Measurements from ENCODE around the gene FGL2. TPM values are rescaled to one million over a fixed set of nuclear protein-coding genes. Genes with fewer than 3 reads are reported as not detected.
"Not testable (repeated sequence)": the region's sequence is repeated elsewhere in the genome, so short reads cannot be mapped to it uniquely, and the experiment has no call there.

FGL2 gene
- polyA plus RNA-seq, 3 donors, result 2.6 to 14.6 (median 14.4) TPM

DNA sequence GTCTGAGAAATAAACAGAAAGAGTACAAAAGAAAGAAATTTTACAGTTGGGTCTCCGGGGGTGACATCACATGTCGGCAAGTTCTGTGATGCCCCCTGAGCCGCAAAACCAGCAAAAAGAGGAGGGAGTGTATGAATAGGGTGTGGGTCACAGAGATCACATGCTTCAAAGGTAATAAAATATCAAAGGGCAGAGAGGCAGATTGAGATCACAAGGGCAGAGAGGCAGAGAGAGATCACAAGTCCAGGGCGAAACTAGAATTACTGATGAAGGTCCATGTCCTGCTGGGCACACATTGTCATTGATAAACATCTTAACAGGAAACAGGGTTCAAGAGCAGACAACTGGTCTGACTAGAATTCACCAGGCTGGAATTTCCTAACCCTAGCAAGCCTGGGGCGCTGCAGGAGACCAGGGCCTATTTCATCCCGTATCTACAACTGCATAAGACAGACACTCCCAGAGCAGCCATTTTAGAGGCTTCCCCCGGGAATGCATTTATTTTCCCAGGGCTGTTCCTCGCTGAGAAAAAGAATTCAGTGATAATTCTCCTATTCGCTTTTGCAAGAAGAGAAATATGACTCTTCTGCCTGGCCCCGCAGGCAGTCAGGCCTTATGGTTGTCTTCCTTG lies 20.2 kb upstream of the FGL2 start:
- 87 to 96% (median 94%) methylated on average over 10 of the region's 10 CpGs for WGBS, 3 donors

DNA sequence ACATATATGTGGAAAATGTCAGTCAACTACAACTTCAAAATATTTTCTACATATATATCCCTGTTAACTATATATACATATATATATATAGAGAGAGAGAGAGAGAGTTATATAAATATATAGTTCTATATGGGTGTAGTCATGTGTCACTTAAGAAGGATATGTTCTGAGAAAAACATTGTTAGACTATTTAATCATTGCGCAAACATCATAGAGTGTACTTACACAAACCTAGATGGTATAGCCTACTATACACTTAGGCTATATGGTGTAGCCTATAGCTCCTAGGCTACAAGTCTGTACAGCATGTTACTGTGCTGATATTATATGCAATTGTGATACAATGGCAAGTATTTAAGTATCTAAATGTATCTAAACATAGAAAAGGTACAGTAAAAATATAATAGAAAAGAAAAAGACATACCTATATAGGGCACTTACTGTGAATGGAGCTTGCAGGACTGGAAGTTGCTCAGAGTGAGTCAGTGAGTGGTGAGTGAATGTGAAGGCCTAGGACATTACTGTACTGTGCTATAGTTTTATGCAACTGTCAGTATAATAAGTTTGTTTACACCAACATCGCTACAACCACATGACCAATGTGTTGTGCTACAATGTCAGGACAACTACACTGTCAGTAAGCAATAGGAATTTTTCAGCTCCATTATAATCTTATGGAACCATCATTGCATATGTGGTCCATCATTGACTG lies 18.0 kb upstream of the FGL2 start:
- H3K27ac ChIP-seq (ENCODE audit: low read depth, low read length), result no peak overlapping the region
- WGBS, 3 donors, result 95 to 98% (median 97%) methylated on average over 2 of the region's 2 CpGs

More for the DNA sequence above, 20.2 kb upstream of the FGL2 start:
- H3K27ac ChIP-seq (ENCODE audit: low read depth, low read length), result not testable (repeated sequence)

DNA sequence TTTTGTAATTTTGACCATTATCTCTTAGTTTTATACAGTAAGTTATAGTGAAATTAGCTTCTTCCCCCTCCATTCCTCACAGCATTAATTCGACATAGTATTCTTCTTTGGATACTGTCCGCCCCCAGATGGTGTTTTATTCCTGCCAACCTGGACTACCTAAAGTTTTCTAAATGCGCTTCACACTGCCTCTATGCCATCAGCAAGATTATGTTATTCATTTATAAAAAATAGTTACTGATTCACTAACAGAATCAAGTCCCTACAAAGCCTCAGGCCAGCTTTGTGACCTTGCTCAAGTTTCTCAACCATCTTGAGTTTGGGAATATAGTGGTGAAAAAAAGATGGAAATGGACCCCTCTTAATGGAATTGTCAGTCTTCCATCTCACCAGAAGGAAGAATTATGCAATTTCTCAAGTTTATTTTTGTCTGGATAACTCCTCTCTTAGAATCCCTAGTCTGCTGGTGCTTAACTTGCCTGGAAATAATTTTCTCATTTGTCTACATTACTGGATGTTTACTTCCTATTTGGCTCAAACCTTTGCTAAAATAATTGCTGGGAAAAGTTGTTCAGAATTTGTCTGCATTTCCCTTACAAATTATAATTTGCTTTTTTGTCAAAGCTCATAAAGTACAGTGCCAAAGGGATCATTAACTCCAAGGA lies 16.7 kb upstream of the FGL2 start:
- WGBS, 3 donors, result 59 to 95% (median 92%) methylated on average over 3 of the region's 3 CpGs
- no peak overlapping the region for H3K27ac ChIP-seq (ENCODE audit: low read depth, low read length)

DNA sequence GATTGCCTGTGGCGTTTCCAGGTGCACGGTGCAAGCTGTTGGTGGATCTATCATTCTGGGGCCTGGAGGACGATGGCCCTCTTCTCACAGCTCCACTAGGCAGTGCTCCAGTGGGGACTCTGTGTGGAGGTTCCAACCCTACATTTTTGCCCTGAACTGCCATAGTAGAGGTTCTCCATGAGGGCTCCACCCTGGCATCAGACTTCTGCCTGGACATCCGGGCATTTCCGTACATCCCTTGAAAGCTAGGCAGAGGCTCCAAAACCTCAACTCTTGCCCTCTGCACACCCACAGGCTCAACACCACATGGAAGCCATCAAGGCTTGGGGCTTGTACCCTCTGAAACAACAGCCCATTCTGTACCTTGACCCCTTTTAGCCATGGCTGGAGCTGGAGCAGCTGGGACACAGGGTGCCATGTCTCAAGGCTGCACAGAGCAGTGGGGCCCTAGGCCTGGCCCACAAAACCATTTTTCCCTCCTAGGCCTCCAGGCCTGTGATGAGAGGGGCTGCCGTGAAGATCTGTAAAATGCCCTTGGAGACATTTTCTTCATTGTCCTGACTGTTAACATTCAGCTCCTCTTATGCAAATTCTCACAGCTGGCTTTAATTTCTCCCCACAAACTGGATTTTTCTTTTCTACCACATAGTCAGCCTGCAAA lies 10.0 kb upstream of the FGL2 start:
- H3K27ac ChIP-seq (ENCODE audit: low read depth, low read length), result no peak overlapping the region
- 94 to 97% (median 97%) methylated on average over 6 of the region's 6 CpGs for WGBS, 3 donors

DNA sequence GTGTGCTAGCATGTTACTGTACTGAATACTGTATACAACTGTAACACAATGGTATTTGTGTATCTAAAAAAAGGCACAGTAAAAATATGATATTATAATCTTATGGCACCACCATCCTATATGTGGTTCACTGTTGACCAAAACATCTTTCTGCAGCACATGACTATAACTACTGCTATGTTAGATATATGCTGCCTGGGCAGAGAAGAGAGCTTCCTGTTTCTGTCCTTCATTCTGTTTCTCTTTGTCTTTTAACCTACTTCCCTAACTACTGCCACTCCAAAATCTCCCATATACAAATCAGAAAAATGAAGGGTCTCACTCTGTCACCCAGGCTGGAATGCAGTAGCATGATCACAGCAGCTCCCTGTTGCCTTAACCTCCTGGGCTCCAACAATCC lies 8.8 kb upstream of the FGL2 start:
- no peak overlapping the region for H3K27ac ChIP-seq (ENCODE audit: low read depth, low read length)

DNA sequence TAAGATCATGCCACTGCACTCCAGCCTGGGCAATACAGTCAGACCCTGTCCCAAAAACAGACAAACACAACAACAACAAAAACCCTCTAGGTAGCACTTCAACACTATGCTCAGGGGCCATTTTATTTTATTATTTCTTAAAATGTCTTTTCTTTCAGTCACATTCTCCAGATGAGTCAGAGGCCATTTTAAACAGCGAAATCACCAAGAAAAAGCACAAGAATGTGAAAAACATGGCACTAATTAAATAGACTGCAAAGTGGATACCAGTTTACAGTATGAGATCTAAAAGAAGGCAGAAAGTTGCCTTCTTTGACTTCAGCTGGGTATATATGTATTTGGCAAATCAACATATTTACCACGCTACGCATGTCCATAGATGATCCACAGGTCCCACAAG lies 6.1 kb upstream of the FGL2 start:
- WGBS, 3 donors, result 98 to 100% (median 98%) methylated on average over 3 of the region's 3 CpGs

DNA sequence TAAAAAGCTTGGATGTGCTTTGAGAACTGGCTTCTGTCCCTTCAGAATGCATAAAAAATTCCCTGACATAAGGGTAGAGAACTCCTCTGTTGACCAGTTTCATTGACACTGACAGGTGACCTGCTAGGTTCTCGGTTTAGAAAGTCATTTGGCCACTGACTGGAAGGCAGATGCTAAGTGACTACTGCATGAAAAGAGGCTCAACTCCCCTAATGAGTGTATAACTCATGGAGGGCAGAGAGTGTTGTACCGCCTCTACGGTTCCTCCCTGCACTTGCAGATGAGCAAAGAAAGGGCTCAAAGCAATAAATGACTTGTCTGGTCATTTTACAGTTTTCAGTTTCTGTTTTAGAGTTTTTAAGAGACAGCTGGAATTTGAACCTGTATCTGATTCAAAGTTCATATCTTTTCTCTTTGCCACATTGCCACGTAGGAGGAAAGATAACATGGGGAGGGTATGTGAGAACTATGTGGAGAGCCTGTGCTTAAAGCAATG lies 2.9 kb upstream of the FGL2 start:
- WGBS, 3 donors, result 84 to 90% (median 85%) methylated on average over 4 of the region's 4 CpGs
- H3K27ac ChIP-seq (ENCODE audit: low read depth, low read length), result no peak overlapping the region

More for the DNA sequence above, 6.1 kb upstream of the FGL2 start:
- H3K27ac ChIP-seq (ENCODE audit: low read depth, low read length), result no peak overlapping the region

DNA sequence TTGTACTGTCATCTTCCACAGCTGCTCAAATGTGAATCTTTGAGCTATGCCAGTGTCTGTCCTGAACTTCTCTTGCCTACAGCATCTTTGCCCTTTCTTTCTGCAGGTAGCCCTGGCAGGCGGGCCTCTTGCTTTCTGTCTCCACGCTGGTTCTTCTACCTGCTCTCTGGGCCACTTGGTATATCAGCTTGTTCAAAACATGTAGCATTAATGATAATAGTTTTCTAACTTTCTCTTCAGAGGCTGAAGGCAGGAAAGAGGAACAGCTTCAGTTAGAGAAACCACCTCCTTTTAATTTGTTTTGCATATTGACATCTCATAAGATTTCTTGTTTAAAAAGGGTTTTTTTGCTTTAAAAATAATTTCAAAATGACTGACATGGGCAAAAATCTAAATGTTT lies 923 bp upstream of the FGL2 start:
- WGBS, 3 donors, result 88 to 91% (median 88%) methylated on average over 2 of the region's 2 CpGs

DNA sequence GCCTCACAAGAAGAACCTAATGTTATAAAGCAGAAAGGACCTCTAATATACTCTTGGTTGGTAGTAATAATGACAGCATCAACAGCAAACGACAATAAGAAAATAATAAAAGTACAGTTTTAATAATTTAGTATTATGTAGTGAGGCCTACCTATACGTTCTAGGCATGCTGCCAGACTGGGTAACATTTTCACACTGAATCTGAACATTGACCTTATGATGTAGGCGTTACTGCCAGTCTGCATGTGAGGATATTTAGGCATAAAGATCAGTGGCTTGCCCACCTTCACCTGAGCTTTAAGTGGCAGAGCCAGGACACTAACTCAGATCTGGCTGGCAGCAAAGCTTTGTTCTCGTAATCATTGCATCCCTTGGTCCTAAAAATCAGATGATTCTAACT lies 2.5 kb downstream of the FGL2 start:
- no peak overlapping the region for H3K27ac ChIP-seq (ENCODE audit: low read depth, low read length)
- 80 to 87% (median 83%) methylated on average over 4 of the region's 4 CpGs for WGBS, 3 donors

More for the DNA sequence above, 923 bp upstream of the FGL2 start:
- no peak overlapping the region for H3K27ac ChIP-seq (ENCODE audit: low read depth, low read length)

DNA sequence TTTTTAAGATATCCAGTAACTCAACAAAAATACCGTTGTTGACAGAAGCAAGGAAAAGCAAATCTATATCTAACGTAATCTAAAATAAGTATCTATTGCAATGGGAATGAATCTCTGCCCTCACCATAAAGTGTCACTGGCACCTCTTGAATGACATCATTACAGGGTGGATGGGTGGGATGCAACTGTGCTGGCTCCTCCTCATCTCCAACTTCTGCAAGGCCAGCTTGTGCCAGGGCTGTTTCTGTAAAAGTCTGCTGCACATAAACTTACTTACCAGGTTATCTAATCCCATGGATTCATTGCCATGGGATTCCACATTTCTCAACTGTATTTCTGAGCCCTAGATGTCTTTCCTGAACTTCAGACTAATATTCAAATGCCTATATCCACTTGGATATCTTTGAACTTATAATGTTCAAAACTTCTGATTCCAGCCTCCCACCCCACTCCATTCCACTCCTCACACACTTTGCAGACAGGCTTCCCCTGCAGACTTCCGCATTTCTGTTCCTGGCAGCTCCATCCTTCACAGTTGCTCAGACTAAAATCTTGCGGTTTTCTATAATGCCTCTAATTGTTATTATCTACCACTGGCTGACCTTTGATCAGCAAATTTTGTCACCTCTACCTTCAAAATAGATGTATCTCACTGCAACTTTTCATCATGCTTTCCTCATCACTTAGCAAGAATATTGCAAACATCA lies 10.7 kb downstream of the FGL2 start:
- H3K27ac ChIP-seq (ENCODE audit: low read depth, low read length), result no peak overlapping the region
- 69 to 89% (median 77%) methylated on average over 4 of the region's 4 CpGs for WGBS, 3 donors

DNA sequence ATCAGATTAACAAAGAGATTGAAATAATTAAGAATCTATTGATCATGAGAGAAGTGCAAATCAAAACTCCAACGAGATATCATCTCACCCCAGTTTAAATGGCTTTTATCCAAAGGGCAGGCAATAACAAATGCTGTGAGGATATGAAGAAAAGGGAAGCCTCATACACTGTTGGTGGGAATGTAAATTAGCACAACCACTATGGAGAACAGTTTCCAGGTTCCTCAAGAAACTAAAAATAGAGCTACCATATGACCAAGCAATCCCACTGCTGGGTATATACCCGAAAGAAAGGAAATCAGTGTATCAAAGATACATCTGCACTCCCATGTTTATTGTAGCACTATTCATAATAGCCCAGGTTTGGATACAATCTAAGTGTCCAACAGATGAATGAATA lies 13.8 kb downstream of the FGL2 start:
- WGBS, 3 donors, result 77 to 92% (median 81%) methylated on average over 2 of the region's 2 CpGs
- no peak overlapping the region for H3K27ac ChIP-seq (ENCODE audit: low read depth, low read length)

DNA sequence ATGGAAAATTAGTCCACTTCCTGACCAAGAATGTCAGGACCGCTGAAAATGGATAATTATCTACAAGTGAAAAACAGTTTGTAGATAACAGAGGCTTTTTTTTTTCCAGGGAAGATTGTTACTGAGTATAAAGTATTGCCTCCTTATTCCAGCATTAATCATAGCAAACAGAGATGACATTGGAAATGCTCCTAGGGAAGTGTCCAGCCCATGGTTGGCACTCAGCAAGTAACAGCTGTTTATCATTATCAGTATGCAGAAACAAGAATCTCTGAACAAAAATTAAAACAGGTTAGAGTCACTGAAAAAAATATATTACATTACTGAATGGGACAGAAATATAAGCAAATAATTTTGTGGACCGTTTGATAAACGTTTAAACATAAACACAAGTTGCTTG lies 14.6 kb downstream of the FGL2 start:
- no peak overlapping the region for H3K27ac ChIP-seq (ENCODE audit: low read depth, low read length)
- whole genome bisulfite sequencing, 3 donors, result 54 to 64% (median 59%) methylated on average over 3 of the region's 3 CpGs

DNA sequence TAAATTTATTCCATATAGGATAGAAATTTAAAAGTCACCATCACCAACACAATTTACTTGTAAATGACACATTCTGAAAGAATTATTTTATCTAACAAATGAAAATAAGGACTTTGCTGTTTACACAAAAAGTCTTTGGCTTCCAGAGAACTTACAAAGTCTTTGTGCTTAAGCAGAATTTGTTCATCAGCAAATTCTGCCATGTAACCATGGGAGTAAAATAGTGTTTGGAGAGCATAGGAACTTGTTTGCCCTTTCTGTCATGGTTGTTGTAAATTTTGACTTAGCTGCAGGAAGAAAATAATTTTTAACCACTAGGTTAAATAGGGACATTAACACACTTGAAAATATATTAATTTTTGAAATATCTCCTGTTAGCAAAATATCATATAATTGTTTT lies 15.2 kb downstream of the FGL2 start:
- no peak overlapping the region for H3K27ac ChIP-seq (ENCODE audit: low read depth, low read length)

DNA sequence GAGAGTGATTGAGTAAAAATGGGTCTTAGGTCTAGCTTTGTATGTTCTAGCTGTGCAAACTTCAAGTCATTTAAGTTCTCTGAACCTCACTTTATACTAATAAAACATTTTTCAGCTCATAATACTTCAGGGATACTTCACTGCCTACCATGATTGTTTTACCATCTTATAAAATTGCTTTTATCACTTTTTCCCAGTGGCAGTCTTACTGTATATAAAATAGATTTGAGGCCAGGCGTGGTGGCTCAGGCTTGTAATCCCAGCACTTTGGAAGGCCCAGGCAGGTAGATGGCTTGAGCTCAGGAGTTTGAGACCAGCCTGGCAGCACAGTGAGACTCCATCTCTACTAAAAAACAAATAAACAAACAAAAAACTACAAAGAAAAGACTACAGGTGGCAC lies 17.4 kb downstream of the FGL2 start:
- WGBS, 3 donors, result 96 to 98% (median 97%) methylated on average over 1 of the region's 1 CpG
- H3K27ac ChIP-seq (ENCODE audit: low read depth, low read length), result no peak overlapping the region

DNA sequence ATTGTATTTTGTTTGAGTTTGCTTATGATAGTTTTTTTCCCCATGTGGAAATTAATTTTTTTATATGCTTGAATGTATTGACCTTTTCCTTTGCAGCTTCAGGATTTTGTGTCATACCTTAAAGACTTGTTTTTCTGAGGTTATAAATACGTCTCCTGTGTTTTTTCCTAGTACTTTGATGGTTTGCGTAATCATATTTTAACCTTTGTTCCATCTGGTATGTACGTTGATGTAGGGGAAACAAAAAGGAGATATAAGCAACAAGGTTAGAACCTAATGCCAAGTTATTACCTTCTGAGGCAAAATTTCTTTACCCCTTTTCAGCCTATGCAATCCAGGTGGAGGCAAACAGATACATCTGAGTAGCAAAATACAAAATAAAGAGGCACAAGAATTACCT lies 17.9 kb downstream of the FGL2 start:
- WGBS, 3 donors, result 83 to 87% (median 84%) methylated on average over 3 of the region's 3 CpGs
- no peak overlapping the region for H3K27ac ChIP-seq (ENCODE audit: low read depth, low read length)

DNA sequence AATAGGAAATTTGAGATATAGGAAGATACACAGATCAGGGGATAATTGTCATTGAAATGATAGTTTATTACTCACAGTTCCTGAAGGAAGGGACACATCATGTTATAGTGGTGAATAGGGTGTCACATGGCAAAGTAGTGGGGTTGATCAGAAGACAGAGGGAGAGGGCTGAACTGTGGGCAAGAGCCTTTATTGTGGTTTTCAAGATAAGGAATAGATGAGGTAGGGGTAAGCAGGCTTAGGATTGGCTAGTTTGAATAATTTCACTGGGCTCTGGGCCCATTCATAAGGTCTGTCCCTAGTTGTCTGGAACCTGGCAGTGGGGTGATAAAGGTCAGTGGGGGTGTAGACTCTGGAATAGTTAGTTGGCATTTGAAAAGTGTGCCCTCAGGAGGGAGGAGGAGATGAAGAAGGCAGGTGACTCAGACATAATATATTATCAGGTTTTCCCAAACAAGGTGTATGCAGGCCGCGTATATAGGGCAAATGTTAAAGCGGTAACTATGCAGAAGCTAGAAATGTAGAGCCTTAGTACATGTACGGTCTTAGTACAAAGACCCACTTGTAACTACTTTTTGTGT lies 18.5 kb downstream of the FGL2 start:
- no peak overlapping the region for H3K27ac ChIP-seq (ENCODE audit: low read depth, low read length)
- 94 to 99% (median 95%) methylated on average over 4 of the region's 4 CpGs for WGBS, 3 donors

DNA sequence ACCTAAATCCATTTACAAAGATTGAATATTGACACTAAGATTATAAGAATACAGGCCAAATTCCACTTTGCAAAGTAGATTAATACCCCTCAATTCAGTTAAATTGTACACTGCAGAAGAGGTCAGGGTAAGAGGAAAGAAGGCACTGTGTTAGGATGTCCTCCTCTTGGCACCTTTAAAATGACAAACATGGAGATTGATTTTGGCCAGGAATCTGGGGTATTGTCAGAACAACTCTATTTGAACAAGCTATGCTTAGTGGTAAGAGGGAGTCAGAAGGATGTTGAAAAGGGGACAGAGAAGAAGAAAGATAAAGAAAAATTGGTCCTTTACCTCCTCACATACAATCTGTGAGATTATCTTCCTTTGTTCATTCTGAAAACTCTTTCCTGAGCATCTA lies 21.6 kb downstream of the FGL2 start:
- not testable (repeated sequence) for H3K27ac ChIP-seq (ENCODE audit: low read depth, low read length)

DNA sequence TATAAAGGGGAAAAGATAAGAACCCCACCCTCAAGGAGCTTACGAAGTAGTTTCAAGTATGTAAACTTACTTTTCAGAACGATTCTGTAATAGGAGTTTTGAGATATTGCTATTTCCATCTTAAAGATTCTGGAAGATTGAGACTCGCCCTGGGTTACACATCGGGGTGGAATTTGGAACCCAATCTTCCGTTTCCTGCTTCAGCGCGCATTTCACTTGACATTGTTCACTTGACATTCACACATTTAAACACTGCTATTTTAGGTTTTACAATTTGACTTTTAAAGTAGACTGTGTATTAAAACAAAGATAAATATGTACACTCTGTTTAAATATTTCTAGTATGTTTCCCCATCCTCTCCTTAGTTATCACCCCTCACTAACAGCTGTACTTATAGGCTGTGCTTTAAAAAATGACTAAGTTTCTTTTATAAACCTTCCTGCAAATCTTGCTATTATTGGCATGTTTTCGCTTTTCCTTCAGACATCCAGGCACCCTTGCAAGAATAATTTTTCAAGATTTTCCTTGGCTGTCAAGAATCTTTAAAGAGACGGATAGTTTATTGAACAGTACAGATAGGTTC lies 22.2 kb downstream of the FGL2 start:
- not testable (repeated sequence) for H3K27ac ChIP-seq (ENCODE audit: low read depth, low read length)
- WGBS, 3 donors, result 85 to 93% (median 88%) methylated on average over 9 of the region's 9 CpGs

All from adipose tissue (tissue), 3 donors.